HepG2 (cell line): ENCODE data around the gene DCAF15. TPM values are rescaled to one million over a fixed set of nuclear protein-coding genes. Genes with fewer than 3 reads are reported as not detected.

Experiments
- ATAC-seq: fragments of 200-7000 bp; cut with Tn5 transposase; 3 replicates; pipeline ENCODE4 v1.9.1; 2020; ENCODE audit warnings: mild to moderate bottlenecking, moderate library complexity
- BruUV-seq: library from RNA; stranded (reverse); fragments of 400-500 nt; replicated peaks from 2 replicates; lab custom pipeline; 2021; lab: Mats Ljungman, UMichigan
- CTCF ChIA-PET: fragments of 300-600 bp; formaldehyde crosslinking; extraction: SDS; loops from one replicate; lab custom pipeline; 2021; ENCODE audit warnings: low total read pairs, inconsistent platforms, low intra/inter-chr PET ratio; lab: Yijun Ruan, JAX
- POLR2A ChIA-PET: fragments of 350-600 bp; sonication (Branson Sonifier 250); formaldehyde crosslinking; loops from one replicate; lab custom pipeline; 2020; ENCODE audit warnings: antibody characterized with exemption, inconsistent platforms; lab: Yijun Ruan, JAX
- DNase-seq: peaks from one replicate; pipeline ENCODE4 v3.0.0-alpha.2; 2015; ENCODE audit warnings: low spot score
- FAIRE-seq: peaks from 3 replicates; lab custom pipeline; 2011; peaks lifted over from hg19 to GRCh38; lab: Jason Lieb, UNC
- H2AFZ ChIP-seq: one replicate; pipeline ENCODE4 v1.6.1; 2011; ENCODE audit warnings: low read length, inconsistent platforms
- H3K27ac ChIP-seq: fragments of 300-600 bp; 3 replicates; pipeline ENCODE4 v1.8.0; 2011; ENCODE audit warnings: mixed run types, mild to moderate bottlenecking, mixed read lengths, low read length, inconsistent platforms; ENCODE audit not compliant: insufficient read depth; ENCODE audit errors: extremely low read length
- H3K27me3 ChIP-seq, 2 experiments: fragments of 200-600 bp in 1 of 2; 2 replicates in 1 of 2; 3 replicates in 1 of 2; pipeline versions ENCODE4 v1.6.0 to v1.8.0; 2011; ENCODE audit warnings: low read length in 2 of 2, mild to moderate bottlenecking in 2 of 2, moderate library complexity in 2 of 2, inconsistent platforms in 1 of 2; ENCODE audit not compliant: insufficient read depth in 2 of 2, control insufficient read depth in 1 of 2
- H3K36me3 ChIP-seq, 2 experiments: fragments of 200-600 bp in 1 of 2; replicated peaks in 1 of 2; 2 replicates in 1 of 2; 3 replicates in 1 of 2; pipeline versions ENCODE4 v1.5.1 to v1.8.0; 2011; ENCODE audit warnings: low read length in 2 of 2, inconsistent platforms in 1 of 2; ENCODE audit not compliant: insufficient read depth in 2 of 2, control insufficient read depth in 1 of 2
- H3K4me1 ChIP-seq: 2 replicates; pipeline ENCODE4 v1.5.1; 2012; ENCODE audit warnings: low read length, inconsistent platforms; ENCODE audit not compliant: insufficient read depth
- H3K4me2 ChIP-seq: 2 replicates; pipeline ENCODE4 v1.6.0; 2011; ENCODE audit warnings: low read depth, low read length, inconsistent platforms
- H3K4me3 ChIP-seq, 3 experiments: fragments of 200-600 bp in 1 of 3; sonication (generic), shearing (Covaris generic) in 1 of 3; replicated peaks in 1 of 3; 2 replicates each; pipeline ENCODE4 v1.5.1; 2011 to 2016; ENCODE audit warnings: low read length in 3 of 3, inconsistent platforms in 2 of 3, low read depth in 2 of 3, mild to moderate bottlenecking in 2 of 3, control low read depth in 1 of 3, mixed read lengths in 1 of 3; ENCODE audit not compliant: insufficient read depth in 1 of 3
- H3K79me2 ChIP-seq: one replicate; pipeline ENCODE4 v1.6.1; 2011; ENCODE audit warnings: low read length, inconsistent platforms; ENCODE audit not compliant: insufficient read depth
- H3K9ac ChIP-seq: 2 replicates; pipeline ENCODE4 v1.6.0; 2011; ENCODE audit warnings: mild to moderate bottlenecking, low read depth, low read length, inconsistent platforms; ENCODE audit not compliant: insufficient read depth
- H3K9me3 ChIP-seq: 2 replicates; pipeline ENCODE4 v1.5.1; 2012; ENCODE audit warnings: mild to moderate bottlenecking, low read length
- H4K20me1 ChIP-seq: 2 replicates; pipeline ENCODE4 v1.6.0; 2011; ENCODE audit warnings: inconsistent platforms, mild to moderate bottlenecking, low read length, moderate library complexity; ENCODE audit not compliant: insufficient read depth
- CREB1 ChIP-seq, 2 experiments: fragments of 450-650 bp in 1 of 2; IDR thresholded peaks; 2 replicates each; pipeline ENCODE4 v1.6.1; 2016 to 2017; ENCODE audit warnings: control low read depth in 1 of 2, mild to moderate bottlenecking in 1 of 2, missing compliant biosample characterization in 1 of 2, missing genetic modification characterization in 1 of 2
- FOXA3 ChIP-seq: IDR thresholded peaks from 2 replicates; pipeline ENCODE4 v1.6.1; 2016; ENCODE audit warnings: missing genetic modification reagents, missing compliant biosample characterization
- FOXK2 ChIP-seq: fragments of 450-650 bp; IDR thresholded peaks from 2 replicates; pipeline ENCODE4 v1.6.1; 2016
- HDAC1 ChIP-seq: sonication (generic); formaldehyde crosslinking; IDR thresholded peaks from 2 replicates; pipeline ENCODE4 v1.5.1; 2020; ENCODE audit warnings: mild to moderate bottlenecking, missing genetic modification reagents
- ZFAT ChIP-seq: sonication (generic); formaldehyde crosslinking; conservative IDR thresholded peaks from 2 replicates; pipeline ENCODE4 v1.8.1; 2023; ENCODE audit warnings: missing genetic modification reagents, inconsistent platforms
- ZFYVE20 ChIP-seq: sonication (generic); formaldehyde crosslinking; IDR thresholded peaks from 2 replicates; pipeline ENCODE4 v1.8.0; 2023; ENCODE audit warnings: low read depth, mild to moderate bottlenecking, moderate library complexity, missing genetic modification reagents, borderline replicate concordance
- ZNF572 ChIP-seq: sonication (generic); formaldehyde crosslinking; IDR thresholded peaks from 2 replicates; pipeline ENCODE4 v1.5.1; 2020; ENCODE audit warnings: mild to moderate bottlenecking, missing genetic modification reagents
- ZNF605 ChIP-seq: sonication (generic); formaldehyde crosslinking; IDR thresholded peaks from 2 replicates; pipeline ENCODE4 v1.8.0; 2022; ENCODE audit warnings: mild to moderate bottlenecking, missing genetic modification reagents
- WGBS: methylation state at CpG from one replicate; pipeline ENCODE4 v1.1.6; 2017; ENCODE audit warnings: low lambda C conversion rate; 5-methylcytosine and 5-hydroxymethylcytosine counted together
- in situ Hi-C: cut with HindIII; loops from 2 replicates; pipeline ENCODE4 v1.10.0; 2017; ENCODE audit warnings: low pct_unique_long_range_greater_than_20kb; ENCODE audit not compliant: extremely low pct_ligation_motif_present
- intact Hi-C: fragments of 100-400 bp; cut with micrococcal nuclease; formaldehyde crosslinking; loops from one replicate; pipeline ENCODE4 v1.10.0; 2022; ENCODE audit not compliant: unreplicated experiment
- polyA plus RNA-seq, 8 experiments: library from polyadenylated mRNA; depleted of rRNA in 3 of 8; stranded (reverse) in 7 of 8; unstranded in 1 of 8; fragments of >200 nt; fragmentation: Illumina TruSeq in 4 of 8; extraction: Trizol in 4 of 8; gene quantifications; 2 replicates each; pipeline versions ENCODE4 v1.2.1 to v1.2.3, GENCODE V29; 2011 to 2016; ENCODE audit warnings: low read depth in 4 of 8, missing spikeins in 1 of 8, mixed read lengths in 1 of 8; ENCODE audit not compliant: insufficient read depth in 1 of 8
- total RNA-seq, 5 experiments: library from RNA; depleted of rRNA; stranded (reverse); fragments of >200 nt; fragmentation: Illumina TruSeq; extraction: Trizol; gene quantifications; 2 replicates each; pipeline ENCODE4 v1.2.3, GENCODE V29; 2016; ENCODE audit warnings: low read depth in 1 of 5
- TF ChIP-seq, protein P1 (sequence below): sonication (generic); formaldehyde crosslinking; IDR thresholded peaks from 2 replicates; pipeline ENCODE4 v1.4.0; 2020; ENCODE audit warnings: mild to moderate bottlenecking, low read depth, missing genetic modification reagents
- TF ChIP-seq, protein P2 (sequence below): sonication (generic); formaldehyde crosslinking; IDR thresholded peaks from 2 replicates; pipeline ENCODE4 v1.5.1; 2020; ENCODE audit warnings: mild to moderate bottlenecking, missing genetic modification reagents, borderline replicate concordance

Gene DCAF15
- total and polyA plus RNA-seq, 2 of the 13 experiments (the other 11 are each of a cell fraction or from before 2014, with no cell fraction given): 13.6 to 14.0 TPM

DNA sequence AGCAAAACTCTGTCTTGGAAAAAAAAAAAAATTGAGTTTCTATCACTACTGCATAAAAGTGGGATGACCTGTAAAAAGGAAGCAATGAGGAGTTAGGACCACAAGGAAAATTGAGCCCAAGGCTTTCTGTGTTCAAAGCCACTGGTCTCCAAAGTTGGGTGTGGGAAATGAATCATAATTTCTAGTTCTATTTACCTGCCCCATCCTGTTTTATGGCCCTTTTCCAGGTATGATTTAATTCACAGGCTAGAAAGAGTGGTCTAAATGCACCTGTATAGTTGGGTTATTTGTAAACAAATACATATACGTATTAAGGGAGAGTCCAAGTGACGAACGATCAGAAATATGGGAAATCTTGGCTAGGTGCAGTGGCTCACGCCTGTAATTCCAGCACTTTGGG lies 5.9 kb upstream of the DCAF15 start:
- no peak for DNase-seq
- ChIA-PET CTCF (no interaction called here), POLR2A (no interaction called here)
- Histone ChIP-seq H3K36me3 (no peaks in the 10 kb centered on the region), H3K9me3 (no peaks in the 10 kb centered on the region), H3K9ac (no peak overlapping the region), H3K27me3 (no peaks in the 10 kb centered on the region), H3K79me2 (no peaks in the 10 kb centered on the region), H4K20me1 (no peaks in the 10 kb centered on the region), H3K27ac (no peak overlapping the region), H3K4me1 (0 out of 2 replicates have a peak, but pooled peaks cover 4% of the 10 kb centered on the region), H3K4me3 (no peak overlapping the region), H2AFZ (no peak overlapping the region), H3K4me2 (no peak overlapping the region)
- intact Hi-C loops: no loop called here
- in situ Hi-C loops: no loop called here
- FAIRE-seq: no peak
- BruUV-seq: no TSS peak
- WGBS: 51% methylated on average over 4 of the region's 4 CpGs
- ATAC-seq: no peak
- no peak for TF ChIP-seq ZNF572 (CRISPR knock-in tag)
- TF ChIP-seq, protein P1, sequence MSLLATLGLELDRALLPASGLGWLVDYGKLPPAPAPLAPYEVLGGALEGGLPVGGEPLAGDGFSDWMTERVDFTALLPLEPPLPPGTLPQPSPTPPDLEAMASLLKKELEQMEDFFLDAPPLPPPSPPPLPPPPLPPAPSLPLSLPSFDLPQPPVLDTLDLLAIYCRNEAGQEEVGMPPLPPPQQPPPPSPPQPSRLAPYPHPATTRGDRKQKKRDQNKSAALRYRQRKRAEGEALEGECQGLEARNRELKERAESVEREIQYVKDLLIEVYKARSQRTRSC (CRISPR knock-in tag): no peak
- TF ChIP-seq ZNF605 (CRISPR knock-in tag): no peak
- no peak for TF ChIP-seq CREB1 (IDR thresholded peaks at IDR 0.05)
- no peak for TF ChIP-seq CREB1 (CRISPR knock-in tag; IDR thresholded peaks at IDR 0.05)
- no peak for TF ChIP-seq FOXA3
- TF ChIP-seq HDAC1 (CRISPR knock-in tag): no peak
- TF ChIP-seq ZFAT (CRISPR knock-in tag): no peak
- TF ChIP-seq, protein P2, sequence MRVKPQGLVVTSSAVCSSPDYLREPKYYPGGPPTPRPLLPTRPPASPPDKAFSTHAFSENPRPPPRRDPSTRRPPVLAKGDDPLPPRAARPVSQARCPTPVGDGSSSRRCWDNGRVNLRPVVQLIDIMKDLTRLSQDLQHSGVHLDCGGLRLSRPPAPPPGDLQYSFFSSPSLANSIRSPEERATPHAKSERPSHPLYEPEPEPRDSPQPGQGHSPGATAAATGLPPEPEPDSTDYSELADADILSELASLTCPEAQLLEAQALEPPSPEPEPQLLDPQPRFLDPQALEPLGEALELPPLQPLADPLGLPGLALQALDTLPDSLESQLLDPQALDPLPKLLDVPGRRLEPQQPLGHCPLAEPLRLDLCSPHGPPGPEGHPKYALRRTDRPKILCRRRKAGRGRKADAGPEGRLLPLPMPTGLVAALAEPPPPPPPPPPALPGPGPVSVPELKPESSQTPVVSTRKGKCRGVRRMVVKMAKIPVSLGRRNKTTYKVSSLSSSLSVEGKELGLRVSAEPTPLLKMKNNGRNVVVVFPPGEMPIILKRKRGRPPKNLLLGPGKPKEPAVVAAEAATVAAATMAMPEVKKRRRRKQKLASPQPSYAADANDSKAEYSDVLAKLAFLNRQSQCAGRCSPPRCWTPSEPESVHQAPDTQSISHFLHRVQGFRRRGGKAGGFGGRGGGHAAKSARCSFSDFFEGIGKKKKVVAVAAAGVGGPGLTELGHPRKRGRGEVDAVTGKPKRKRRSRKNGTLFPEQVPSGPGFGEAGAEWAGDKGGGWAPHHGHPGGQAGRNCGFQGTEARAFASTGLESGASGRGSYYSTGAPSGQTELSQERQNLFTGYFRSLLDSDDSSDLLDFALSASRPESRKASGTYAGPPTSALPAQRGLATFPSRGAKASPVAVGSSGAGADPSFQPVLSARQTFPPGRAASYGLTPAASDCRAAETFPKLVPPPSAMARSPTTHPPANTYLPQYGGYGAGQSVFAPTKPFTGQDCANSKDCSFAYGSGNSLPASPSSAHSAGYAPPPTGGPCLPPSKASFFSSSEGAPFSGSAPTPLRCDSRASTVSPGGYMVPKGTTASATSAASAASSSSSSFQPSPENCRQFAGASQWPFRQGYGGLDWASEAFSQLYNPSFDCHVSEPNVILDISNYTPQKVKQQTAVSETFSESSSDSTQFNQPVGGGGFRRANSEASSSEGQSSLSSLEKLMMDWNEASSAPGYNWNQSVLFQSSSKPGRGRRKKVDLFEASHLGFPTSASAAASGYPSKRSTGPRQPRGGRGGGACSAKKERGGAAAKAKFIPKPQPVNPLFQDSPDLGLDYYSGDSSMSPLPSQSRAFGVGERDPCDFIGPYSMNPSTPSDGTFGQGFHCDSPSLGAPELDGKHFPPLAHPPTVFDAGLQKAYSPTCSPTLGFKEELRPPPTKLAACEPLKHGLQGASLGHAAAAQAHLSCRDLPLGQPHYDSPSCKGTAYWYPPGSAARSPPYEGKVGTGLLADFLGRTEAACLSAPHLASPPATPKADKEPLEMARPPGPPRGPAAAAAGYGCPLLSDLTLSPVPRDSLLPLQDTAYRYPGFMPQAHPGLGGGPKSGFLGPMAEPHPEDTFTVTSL (CRISPR knock-in tag): no peak
- TF ChIP-seq FOXK2: no peak
- no peak for TF ChIP-seq ZFYVE20 (CRISPR knock-in tag)
